GM21360 (cell line): ENCODE results near the gene ZNF582.
"Not testable (repeated sequence)": the region's sequence is repeated elsewhere in the genome, so short reads cannot be mapped to it uniquely, and the experiment has no call there.

Experiments used
- ATAC-seq: cut with Tn5 transposase; IDR thresholded peaks from one replicate; pipeline ENCODE4 v1.9.1; 2021; ENCODE audit warnings: mild to moderate bottlenecking, moderate library complexity; ENCODE audit not compliant: unreplicated experiment

Gene ZNF582

GRCh38 chr19:56355517-56355916, 37.8 kb downstream of the ZNF582 start:
- no peak for ATAC-seq

- ATAC-seq, result no peak
Measured at GRCh38 chr19:56351208-56351607, 42.1 kb downstream of the ZNF582 start.

- no peak for ATAC-seq
Measured at GRCh38 chr19:56350416-56351045, 42.8 kb downstream of the ZNF582 start.

GRCh38 chr19:56348289-56348877, 45.0 kb downstream of the ZNF582 start:
- ATAC-seq, result no peak

- no peak for ATAC-seq
Measured at GRCh38 chr19:56347163-56347778, 46.1 kb downstream of the ZNF582 start.

GRCh38 chr19:56341948-56342347, 51.4 kb downstream of the ZNF582 start:
- no peak for ATAC-seq

GRCh38 chr19:56339031-56339430, 54.3 kb downstream of the ZNF582 start:
- ATAC-seq, result not testable (repeated sequence)

GRCh38 chr19:56337077-56337476, 56.3 kb downstream of the ZNF582 start:
- not testable (repeated sequence) for ATAC-seq

GRCh38 chr19:56335371-56335770, 58.0 kb downstream of the ZNF582 start:
- not testable (repeated sequence) for ATAC-seq

GRCh38 chr19:56333506-56333905, 59.8 kb downstream of the ZNF582 start:
- no peak for ATAC-seq
